MM.1S (cell line): ENCODE data around the gene THRA.

ENCODE experiments used
- CTCF ChIP-seq: fragments of 300-600 bp; sonication (generic); IDR thresholded peaks from 2 replicates; pipeline ENCODE4 v1.5.1; 2016; ENCODE audit warnings: antibody characterized with exemption, low read length, mixed read lengths
- EZH2 ChIP-seq: fragments of 300-600 bp; sonication (generic); optimal IDR thresholded peaks from 2 replicates; pipeline ENCODE3; 2017; ENCODE audit warnings: low read depth, mild to moderate bottlenecking, antibody characterized with exemption, low read length, mixed read lengths
- EZH2phosphoT487 ChIP-seq: fragments of 300-600 bp; sonication (generic); IDR thresholded peaks from 2 replicates; pipeline ENCODE4 v1.6.1; 2018; ENCODE audit warnings: antibody characterized with exemption, low read length

- TF ChIP-seq EZH2 (no peak), CTCF (no peak), EZH2phosphoT487 (no peak)
Observed at GRCh38 chr17:40021451-40021971, 41.3 kb upstream of the THRA start.
